Upper lobe of left lung (tissue), 4 donors: ENCODE measurements around the gene ARHGAP26.

Source experiments
- CTCF ChIP-seq, 6 experiments: fragments of 450-650 bp in 4 of 6; fragments of 200-600 bp in 2 of 6; sonication (generic) in 2 of 6; IDR thresholded peaks; one replicate each; pipeline ENCODE4 v1.5.1; 2016 to 2019; ENCODE audit warnings: antibody characterized with exemption in 6 of 6
- POLR2A ChIP-seq, 4 donors: fragments of 450-650 bp; IDR thresholded peaks; one replicate each; pipeline ENCODE4 v1.5.1; 2016 to 2017; ENCODE audit warnings: antibody characterized with exemption in 4 of 4, mild to moderate bottlenecking in 2 of 4
- POLR2AphosphoS5 ChIP-seq, 2 donors: sonication (generic); formaldehyde crosslinking; IDR thresholded peaks; one replicate each; pipeline ENCODE4 v1.5.1; 2017; ENCODE audit warnings: antibody characterized with exemption in 2 of 2

GRCh38 chr5:142865631-142866030 lies 95.5 kb downstream of the ARHGAP26 start:
- TF ChIP-seq CTCF (IDR thresholded peaks at IDR 0.05) (no peak), POLR2A (IDR thresholded peaks at IDR 0.05) (no peak), POLR2AphosphoS5 (IDR thresholded peaks at IDR 0.05) (no peak)
